H1 (cell line): ENCODE data around the gene TIMP1. TPM values are rescaled to one million over a fixed set of nuclear protein-coding genes. Genes with fewer than 3 reads are reported as not detected.
A peak's percentile ranks its signal among the peaks of the same experiment; 100 is the strongest.

Source experiments
- ASH2L ChIP-seq: fragments of 200-600, 300-600 bp; sonication (generic); IDR thresholded peaks from one replicate; pipeline ENCODE4 v1.7.1; 2017; ENCODE audit warnings: low read length
- ATF2 ChIP-seq: IDR thresholded peaks from 2 replicates; pipeline ENCODE4 v1.6.1; 2012; ENCODE audit warnings: low read length, inconsistent platforms
- BRCA1 ChIP-seq: IDR thresholded peaks from 2 replicates; pipeline ENCODE4 v1.6.1; 2012; ENCODE audit warnings: low read depth, low read length, improper control_type of control experiment
- EP300 ChIP-seq, 2 experiments: IDR thresholded peaks; 1 replicate in 1 of 2; 2 replicates in 1 of 2; pipeline ENCODE4 v1.6.1; 2011 to 2012; ENCODE audit warnings: low read depth in 2 of 2, low read length in 2 of 2, mild to moderate bottlenecking in 2 of 2, borderline replicate concordance in 1 of 2, inconsistent platforms in 1 of 2, moderate library complexity in 1 of 2
- GABPA ChIP-seq: IDR thresholded peaks from 2 replicates; pipeline ENCODE4 v1.6.1; 2011; ENCODE audit warnings: mild to moderate bottlenecking, low read length, moderate library complexity, borderline replicate concordance; ENCODE audit not compliant: insufficient read depth
- HDAC2 ChIP-seq, 2 experiments: fragments of 300-600 bp in 1 of 2; sonication (generic) in 1 of 2; IDR thresholded peaks; 2 replicates each; pipeline ENCODE4 v1.6.1; 2011 to 2012; ENCODE audit warnings: low read depth in 2 of 2, low read length in 2 of 2, mild to moderate bottlenecking in 2 of 2, moderate library complexity in 2 of 2, borderline replicate concordance in 1 of 2, inconsistent platforms in 1 of 2
- KDM4A ChIP-seq: IDR thresholded peaks from one replicate; pipeline ENCODE4 v1.7.1; 2012; ENCODE audit warnings: low read depth, mild to moderate bottlenecking, moderate library complexity, low read length, inconsistent platforms; ENCODE audit not compliant: severe bottlenecking
- KDM5A ChIP-seq: fragments of 200-600 bp; IDR thresholded peaks from 2 replicates; pipeline ENCODE4 v1.7.1; 2012; ENCODE audit warnings: mild to moderate bottlenecking, low read length, inconsistent platforms, mixed read lengths
- MAFK ChIP-seq: IDR thresholded peaks from 2 replicates; pipeline ENCODE4 v1.6.1; 2012; ENCODE audit warnings: low read depth, mild to moderate bottlenecking, improper control_type of control experiment, low read length
- POLR2A ChIP-seq, 2 experiments: IDR thresholded peaks; 1 replicate in 1 of 2; 2 replicates in 1 of 2; pipeline ENCODE4 v1.6.1; 2011; ENCODE audit warnings: low read depth in 2 of 2, low read length in 2 of 2, mild to moderate bottlenecking in 2 of 2; ENCODE audit errors: control extremely low read depth in 1 of 2
- RAD21 ChIP-seq, 2 experiments: IDR thresholded peaks in 1 of 2; conservative IDR thresholded peaks in 1 of 2; 2 replicates each; pipeline ENCODE4 v1.6.1; 2011; ENCODE audit warnings: low read depth in 2 of 2, low read length in 2 of 2, improper control_type of control experiment in 1 of 2, inconsistent platforms in 1 of 2, mild to moderate bottlenecking in 1 of 2, moderate library complexity in 1 of 2
- RNF2 ChIP-seq: fragments of 200-900, 300-1000 bp; sonication (generic); IDR thresholded peaks from 2 replicates; pipeline ENCODE4 v1.7.1; 2016; ENCODE audit warnings: borderline replicate concordance, low read depth, mild to moderate bottlenecking, antibody characterized with exemption, low read length; ENCODE audit not compliant: poor library complexity, severe bottlenecking; ENCODE audit errors: missing control alignments
- RXRA ChIP-seq: IDR thresholded peaks from 2 replicates; pipeline ENCODE4 v1.6.1; 2011; ENCODE audit warnings: low read depth, mild to moderate bottlenecking, low read length, moderate library complexity; ENCODE audit not compliant: insufficient read depth
- SAP30 ChIP-seq: fragments of 300-600 bp; sonication (generic); IDR thresholded peaks from 2 replicates; pipeline ENCODE4 v1.7.1; 2012; ENCODE audit warnings: low read length, moderate library complexity, mild to moderate bottlenecking, inconsistent platforms; ENCODE audit not compliant: insufficient read depth, insufficient replicate concordance
- SIRT6 ChIP-seq: IDR thresholded peaks from one replicate; pipeline ENCODE4 v1.7.1; 2012; ENCODE audit warnings: low read length, inconsistent platforms
- SIX5 ChIP-seq: IDR thresholded peaks from 2 replicates; pipeline ENCODE4 v1.6.1; 2011; ENCODE audit warnings: mild to moderate bottlenecking, low read depth, low read length
- SP1 ChIP-seq: IDR thresholded peaks from 2 replicates; pipeline ENCODE4 v1.6.1; 2011; ENCODE audit warnings: low read depth, low read length
- SP2 ChIP-seq: IDR thresholded peaks from 2 replicates; pipeline ENCODE4 v1.6.1; 2012; ENCODE audit warnings: mild to moderate bottlenecking, low read length, inconsistent platforms
- SP4 ChIP-seq: IDR thresholded peaks from 2 replicates; pipeline ENCODE4 v1.6.1; 2012; ENCODE audit warnings: low read length, inconsistent platforms
- SRF ChIP-seq: IDR thresholded peaks from 2 replicates; pipeline ENCODE4 v1.6.1; 2011; ENCODE audit warnings: mild to moderate bottlenecking, low read depth, low read length, moderate library complexity
- YY1 ChIP-seq: IDR thresholded peaks from 2 replicates; pipeline ENCODE4 v1.6.1; 2011; ENCODE audit warnings: low read depth, mild to moderate bottlenecking, low read length
- ZNF274 ChIP-seq: IDR thresholded peaks from 2 replicates; pipeline ENCODE4 v1.7.0; 2012; ENCODE audit warnings: low read length, borderline replicate concordance; ENCODE audit errors: extremely low read depth
- polyA plus RNA-seq, 7 experiments: library from polyadenylated mRNA; depleted of rRNA in 3 of 7; stranded (reverse) in 5 of 7; unstranded in 2 of 7; fragments of >200 nt in 5 of 7; fragments of 200-250 nt in 2 of 7; gene quantifications; 1 replicate in 5 of 7; 2 replicates in 1 of 7; 4 replicates in 1 of 7; pipeline versions ENCODE4 v1.2.1 to v1.2.3, GENCODE V29; 2011 to 2013; ENCODE audit warnings: missing spikeins in 2 of 7, mixed read lengths in 2 of 7
- total RNA-seq: library from RNA; stranded (reverse); fragmentation: NEBNext Ultra II Directional; extraction: Animal tissue kit (Norgen Biotek cat#: 25700); gene quantifications from 2 replicates; pipeline ENCODE4 v1.2.1, GENCODE V29; 2021

Gene TIMP1
- total and polyA plus RNA-seq, 2 of the 8 experiments (the other 6 are each of a cell fraction or from before 2014, with no cell fraction given), result 58.6 to 142 TPM

GRCh38 chrX:47619486-47620302 lies 37.5 kb downstream of the TIMP1 start, which contains the start of gene SYN1 (continued):
- TF ChIP-seq GABPA (no peak), POLR2A (IDR thresholded peaks at IDR 0.05; ENCODE audit: control extremely low read depth in 1 of 2, low read depth in 2 of 2, low read length in 2 of 2) (peak in 1 of 2 experiments; percentile 48; a peak in 1 of 3 replicates), RXRA (no peak), KDM4A (no peak), ZNF274 (no peak), ASH2L (no peak), BRCA1 (no peak), MAFK (no peak), SIRT6 (no peak), SIX5 (no peak), SP4 (no peak), SP2 (no peak), HDAC2 (IDR thresholded peaks at IDR 0.05; ENCODE audit: borderline replicate concordance in 1 of 2, low read depth in 2 of 2, low read length in 2 of 2) (no peak), ATF2 (peak; percentile 95), YY1 (no peak), SRF (no peak), KDM5A (no peak), SP1 (no peak), RNF2 (no peak), SAP30 (no peak), RAD21 (IDR thresholded peaks at IDR 0.05 in 1 of 2, conservative IDR thresholded peaks at IDR 0.05 in 1 of 2; ENCODE audit: low read depth in 2 of 2, low read length in 2 of 2) (no peak; a peak in 1 of 4 replicates), EP300 (IDR thresholded peaks at IDR 0.05; ENCODE audit: borderline replicate concordance in 1 of 2, low read depth in 2 of 2, low read length in 2 of 2) (peak in 1 of 2 experiments; percentile 99; a peak in 2 of 3 replicates)
